HepG2 (cell line): ENCODE measurements around the gene TLR6. TPM values are rescaled to one million over a fixed set of nuclear protein-coding genes. Genes with fewer than 3 reads are reported as not detected.

Experiments used
- ATAC-seq: fragments of 200-7000 bp; cut with Tn5 transposase; 3 replicates; pipeline ENCODE4 v1.9.1; 2020; ENCODE audit warnings: mild to moderate bottlenecking, moderate library complexity
- BruUV-seq: library from RNA; stranded (reverse); fragments of 400-500 nt; replicated peaks from 2 replicates; lab custom pipeline; 2021; lab: Mats Ljungman, UMichigan
- CTCF ChIA-PET: fragments of 300-600 bp; formaldehyde crosslinking; extraction: SDS; loops from one replicate; lab custom pipeline; 2021; ENCODE audit warnings: low total read pairs, inconsistent platforms, low intra/inter-chr PET ratio; lab: Yijun Ruan, JAX
- POLR2A ChIA-PET: fragments of 350-600 bp; sonication (Branson Sonifier 250); formaldehyde crosslinking; loops from one replicate; lab custom pipeline; 2020; ENCODE audit warnings: antibody characterized with exemption, inconsistent platforms; lab: Yijun Ruan, JAX
- DNase-seq: peaks from one replicate; pipeline ENCODE4 v3.0.0-alpha.2; 2015; ENCODE audit warnings: low spot score
- FAIRE-seq: peaks from 3 replicates; lab custom pipeline; 2011; peaks lifted over from hg19 to GRCh38; lab: Jason Lieb, UNC
- H2AFZ ChIP-seq: one replicate; pipeline ENCODE4 v1.6.1; 2011; ENCODE audit warnings: low read length, inconsistent platforms
- H3K27ac ChIP-seq: fragments of 300-600 bp; 3 replicates; pipeline ENCODE4 v1.8.0; 2011; ENCODE audit warnings: mixed run types, mild to moderate bottlenecking, mixed read lengths, low read length, inconsistent platforms; ENCODE audit not compliant: insufficient read depth; ENCODE audit errors: extremely low read length
- H3K27me3 ChIP-seq, 2 experiments: fragments of 200-600 bp in 1 of 2; 2 replicates in 1 of 2; 3 replicates in 1 of 2; pipeline versions ENCODE4 v1.6.0 to v1.8.0; 2011; ENCODE audit warnings: low read length in 2 of 2, mild to moderate bottlenecking in 2 of 2, moderate library complexity in 2 of 2, inconsistent platforms in 1 of 2; ENCODE audit not compliant: insufficient read depth in 2 of 2, control insufficient read depth in 1 of 2
- H3K36me3 ChIP-seq, 2 experiments: fragments of 200-600 bp in 1 of 2; replicated peaks in 1 of 2; 2 replicates in 1 of 2; 3 replicates in 1 of 2; pipeline versions ENCODE4 v1.5.1 to v1.8.0; 2011; ENCODE audit warnings: low read length in 2 of 2, inconsistent platforms in 1 of 2; ENCODE audit not compliant: insufficient read depth in 2 of 2, control insufficient read depth in 1 of 2
- H3K4me1 ChIP-seq: 2 replicates; pipeline ENCODE4 v1.5.1; 2012; ENCODE audit warnings: low read length, inconsistent platforms; ENCODE audit not compliant: insufficient read depth
- H3K4me2 ChIP-seq: 2 replicates; pipeline ENCODE4 v1.6.0; 2011; ENCODE audit warnings: low read depth, low read length, inconsistent platforms
- H3K4me3 ChIP-seq, 3 experiments: fragments of 200-600 bp in 1 of 3; sonication (generic), shearing (Covaris generic) in 1 of 3; replicated peaks in 1 of 3; 2 replicates each; pipeline ENCODE4 v1.5.1; 2011 to 2016; ENCODE audit warnings: low read length in 3 of 3, inconsistent platforms in 2 of 3, low read depth in 2 of 3, mild to moderate bottlenecking in 2 of 3, control low read depth in 1 of 3, mixed read lengths in 1 of 3; ENCODE audit not compliant: insufficient read depth in 1 of 3
- H3K79me2 ChIP-seq: one replicate; pipeline ENCODE4 v1.6.1; 2011; ENCODE audit warnings: low read length, inconsistent platforms; ENCODE audit not compliant: insufficient read depth
- H3K9ac ChIP-seq: 2 replicates; pipeline ENCODE4 v1.6.0; 2011; ENCODE audit warnings: mild to moderate bottlenecking, low read depth, low read length, inconsistent platforms; ENCODE audit not compliant: insufficient read depth
- H3K9me3 ChIP-seq: 2 replicates; pipeline ENCODE4 v1.5.1; 2012; ENCODE audit warnings: mild to moderate bottlenecking, low read length
- H4K20me1 ChIP-seq: 2 replicates; pipeline ENCODE4 v1.6.0; 2011; ENCODE audit warnings: inconsistent platforms, mild to moderate bottlenecking, low read length, moderate library complexity; ENCODE audit not compliant: insufficient read depth
- AKAP8 ChIP-seq: sonication (generic); formaldehyde crosslinking; IDR thresholded peaks from 2 replicates; pipeline ENCODE4 v1.5.1; 2020; ENCODE audit warnings: mild to moderate bottlenecking, missing genetic modification reagents
- BORCS8-MEF2B ChIP-seq: sonication (generic); formaldehyde crosslinking; IDR thresholded peaks from 2 replicates; pipeline ENCODE4 v1.8.0; 2022; ENCODE audit warnings: mild to moderate bottlenecking, missing genetic modification reagents
- IKZF4 ChIP-seq: sonication (generic); formaldehyde crosslinking; IDR thresholded peaks from 2 replicates; pipeline ENCODE4 v1.5.1; 2020; ENCODE audit warnings: borderline replicate concordance, mild to moderate bottlenecking, low read depth, missing genetic modification reagents; ENCODE audit errors: not compliant biosample characterization
- KAT2B ChIP-seq: fragments of 150-350 bp; IDR thresholded peaks from 2 replicates; pipeline ENCODE4 v1.6.1; 2014; ENCODE audit warnings: low read depth, low read length, borderline replicate concordance
- NFKBIZ ChIP-seq: IDR thresholded peaks from 2 replicates; pipeline ENCODE4 v1.6.1; 2018; ENCODE audit warnings: missing genetic modification reagents, missing compliant biosample characterization
- NR2F1 ChIP-seq, 2 experiments: fragments of 450-650 bp in 1 of 2; formaldehyde crosslinking in 1 of 2; IDR thresholded peaks; 2 replicates each; pipeline versions ENCODE4 v1.5.0 to v1.6.1; 2016 to 2020; ENCODE audit warnings: mild to moderate bottlenecking in 1 of 2, missing compliant biosample characterization in 1 of 2, missing genetic modification reagents in 1 of 2, moderate library complexity in 1 of 2
- PRMT3 ChIP-seq: sonication (generic); formaldehyde crosslinking; IDR thresholded peaks from 2 replicates; pipeline ENCODE4 v1.8.1; 2022; ENCODE audit warnings: low read depth, mild to moderate bottlenecking, moderate library complexity, missing genetic modification reagents, borderline replicate concordance
- REST ChIP-seq, 2 experiments: IDR thresholded peaks; 2 replicates each; pipeline ENCODE4 v1.6.1; 2011 to 2012; ENCODE audit warnings: low read length in 2 of 2, borderline replicate concordance in 1 of 2, low read depth in 1 of 2, mild to moderate bottlenecking in 1 of 2, moderate library complexity in 1 of 2
- THRA ChIP-seq: sonication (generic); formaldehyde crosslinking; IDR thresholded peaks from 2 replicates; pipeline ENCODE4 v1.4.0; 2020; ENCODE audit warnings: missing genetic modification reagents, borderline replicate concordance
- ZNF780A ChIP-seq: sonication (generic); formaldehyde crosslinking; IDR thresholded peaks from 2 replicates; pipeline ENCODE4 v1.8.0; 2022; ENCODE audit warnings: mild to moderate bottlenecking, missing genetic modification reagents, moderate library complexity
- WGBS: methylation state at CpG from one replicate; pipeline ENCODE4 v1.1.6; 2017; ENCODE audit warnings: low lambda C conversion rate; 5-methylcytosine and 5-hydroxymethylcytosine counted together
- in situ Hi-C: cut with HindIII; loops from 2 replicates; pipeline ENCODE4 v1.10.0; 2017; ENCODE audit warnings: low pct_unique_long_range_greater_than_20kb; ENCODE audit not compliant: extremely low pct_ligation_motif_present
- intact Hi-C: fragments of 100-400 bp; cut with micrococcal nuclease; formaldehyde crosslinking; loops from one replicate; pipeline ENCODE4 v1.10.0; 2022; ENCODE audit not compliant: unreplicated experiment
- polyA plus RNA-seq, 8 experiments: library from polyadenylated mRNA; depleted of rRNA in 3 of 8; stranded (reverse) in 7 of 8; unstranded in 1 of 8; fragments of >200 nt; fragmentation: Illumina TruSeq in 4 of 8; extraction: Trizol in 4 of 8; gene quantifications; 2 replicates each; pipeline versions ENCODE4 v1.2.1 to v1.2.3, GENCODE V29; 2011 to 2016; ENCODE audit warnings: low read depth in 4 of 8, missing spikeins in 1 of 8, mixed read lengths in 1 of 8; ENCODE audit not compliant: insufficient read depth in 1 of 8
- total RNA-seq, 5 experiments: library from RNA; depleted of rRNA; stranded (reverse); fragments of >200 nt; fragmentation: Illumina TruSeq; extraction: Trizol; gene quantifications; 2 replicates each; pipeline ENCODE4 v1.2.3, GENCODE V29; 2016; ENCODE audit warnings: low read depth in 1 of 5

Gene TLR6
- total and polyA plus RNA-seq, 2 of the 13 experiments (the other 11 are each of a cell fraction or from before 2014, with no cell fraction given), result 0.33 to 0.71 TPM

GRCh38 chr4:38842994-38843393 lies 13.6 kb downstream of the TLR6 start:
- Histone ChIP-seq H3K79me2 (no peaks in the 10 kb centered on the region), H3K27me3 (peaks cover 0 to 7% of the 10 kb centered on the region in 2 experiments; a peak in 2 of 5 replicates), H3K9me3 (no peaks in the 10 kb centered on the region), H3K4me3 (no peak overlapping the region), H3K9ac (no peak overlapping the region), H3K27ac (no peak overlapping the region), H3K4me1 (no peaks in the 10 kb centered on the region), H3K36me3 (no peaks in the 10 kb centered on the region), H2AFZ (no peak overlapping the region), H4K20me1 (no peaks in the 10 kb centered on the region), H3K4me2 (no peak overlapping the region)
- in situ Hi-C loops, result no loop called here
- BruUV-seq, result no TSS peak
- WGBS, result 18% methylated on average over 4 of the region's 4 CpGs
- CTCF ChIA-PET, result no interaction called here
- no peak for ATAC-seq
- no peak for DNase-seq
- intact Hi-C loops, result no loop called here
- POLR2A ChIA-PET, result no interaction called here
- FAIRE-seq, result no peak
- TF ChIP-seq REST (IDR thresholded peaks at IDR 0.05; ENCODE audit: borderline replicate concordance in 1 of 2, low read depth in 1 of 2, low read length in 2 of 2), result no peak
- no peak for TF ChIP-seq AKAP8 (CRISPR knock-in tag)
- TF ChIP-seq NR2F1 (CRISPR knock-in tag; IDR thresholded peaks at IDR 0.05), result no peak
- no peak for TF ChIP-seq KAT2B
- no peak for TF ChIP-seq BORCS8-MEF2B
- no peak for TF ChIP-seq PRMT3
- no peak for TF ChIP-seq NFKBIZ (CRISPR knock-in tag)
- TF ChIP-seq THRA (CRISPR knock-in tag), result no peak
- TF ChIP-seq IKZF4 (CRISPR knock-in tag), result no peak
- no peak for TF ChIP-seq ZNF780A
- TF ChIP-seq, all 625 proteins: peak for 0
